ENCODE measurements around the gene KNL1.

Gene KNL1

GRCh38 chr15:40582726-40583246 lies 11.3 kb upstream of the KNL1 start:
- peak; percentile 50 to 70 for DNase-seq

GRCh38 chr15:40584191-40584590 lies 9.9 kb upstream of the KNL1 start:
- no peak for DNase-seq

GRCh38 chr15:40590667-40591050 lies 3.4 kb upstream of the KNL1 start:
- DNase-seq: no peak

- DNase-seq: no peak
Measured at GRCh38 chr15:40591389-40591788, 2.7 kb upstream of the KNL1 start.

- DNase-seq: no peak
Measured at GRCh38 chr15:40593165-40593564, 884 bp upstream of the KNL1 start.

- DNase-seq: peak in 1 of 2 experiments; percentile 55
Measured at GRCh38 chr15:40594429-40594836, 384 bp downstream of the KNL1 start.

GRCh38 chr15:40595219-40595618 lies 1.2 kb downstream of the KNL1 start:
- no peak for DNase-seq

GRCh38 chr15:40595773-40596172 lies 1.7 kb downstream of the KNL1 start:
- no peak for DNase-seq

- no peak for DNase-seq
Measured at GRCh38 chr15:40597024-40597423, 3.0 kb downstream of the KNL1 start.

- DNase-seq: no peak
Measured at GRCh38 chr15:40598126-40598525, 4.1 kb downstream of the KNL1 start.

- no peak for DNase-seq
Measured at GRCh38 chr15:40598672-40599071, 4.6 kb downstream of the KNL1 start.

- DNase-seq: no peak
Measured at GRCh38 chr15:40600956-40601355, 6.9 kb downstream of the KNL1 start.

- no peak for DNase-seq
Measured at GRCh38 chr15:40603935-40604334, 9.9 kb downstream of the KNL1 start.

GRCh38 chr15:40613080-40613479 lies 19.0 kb downstream of the KNL1 start:
- no peak for DNase-seq

GRCh38 chr15:40618023-40618422 lies 24.0 kb downstream of the KNL1 start:
- DNase-seq: no peak

GRCh38 chr15:40618906-40619305 lies 24.9 kb downstream of the KNL1 start:
- DNase-seq: no peak

GRCh38 chr15:40623361-40623760 lies 29.3 kb downstream of the KNL1 start:
- no peak for DNase-seq

GRCh38 chr15:40630313-40630712 lies 36.3 kb downstream of the KNL1 start:
- no peak for DNase-seq

- peak in 1 of 2 experiments; percentile 29 for DNase-seq
Measured at GRCh38 chr15:40633178-40633577, 39.1 kb downstream of the KNL1 start.

- no peak for DNase-seq
Measured at GRCh38 chr15:40637221-40637745, 43.2 kb downstream of the KNL1 start.

- DNase-seq: no peak
Measured at GRCh38 chr15:40639677-40640076, 45.6 kb downstream of the KNL1 start.

GRCh38 chr15:40647523-40647922 lies 53.5 kb downstream of the KNL1 start:
- DNase-seq: no peak

GRCh38 chr15:40650479-40650878 lies 56.4 kb downstream of the KNL1 start:
- DNase-seq: no peak

- DNase-seq: no peak
Measured at GRCh38 chr15:40660686-40661085, 66.6 kb downstream of the KNL1 start.

GRCh38 chr15:40664909-40665308 lies 70.9 kb downstream of the KNL1 start:
- DNase-seq: no peak

Data from SW 1271 (cell line).